ENCODE results near the gene ZBTB20.

GRCh38 chr3:114953215-114953799 is 193.8 kb downstream of the ZBTB20 start:
- TF ChIP-seq POLR2AphosphoS5 (IDR thresholded peaks at IDR 0.05; ENCODE audit: low read depth, low read length) = no peak
- TF ChIP-seq, protein P1, sequence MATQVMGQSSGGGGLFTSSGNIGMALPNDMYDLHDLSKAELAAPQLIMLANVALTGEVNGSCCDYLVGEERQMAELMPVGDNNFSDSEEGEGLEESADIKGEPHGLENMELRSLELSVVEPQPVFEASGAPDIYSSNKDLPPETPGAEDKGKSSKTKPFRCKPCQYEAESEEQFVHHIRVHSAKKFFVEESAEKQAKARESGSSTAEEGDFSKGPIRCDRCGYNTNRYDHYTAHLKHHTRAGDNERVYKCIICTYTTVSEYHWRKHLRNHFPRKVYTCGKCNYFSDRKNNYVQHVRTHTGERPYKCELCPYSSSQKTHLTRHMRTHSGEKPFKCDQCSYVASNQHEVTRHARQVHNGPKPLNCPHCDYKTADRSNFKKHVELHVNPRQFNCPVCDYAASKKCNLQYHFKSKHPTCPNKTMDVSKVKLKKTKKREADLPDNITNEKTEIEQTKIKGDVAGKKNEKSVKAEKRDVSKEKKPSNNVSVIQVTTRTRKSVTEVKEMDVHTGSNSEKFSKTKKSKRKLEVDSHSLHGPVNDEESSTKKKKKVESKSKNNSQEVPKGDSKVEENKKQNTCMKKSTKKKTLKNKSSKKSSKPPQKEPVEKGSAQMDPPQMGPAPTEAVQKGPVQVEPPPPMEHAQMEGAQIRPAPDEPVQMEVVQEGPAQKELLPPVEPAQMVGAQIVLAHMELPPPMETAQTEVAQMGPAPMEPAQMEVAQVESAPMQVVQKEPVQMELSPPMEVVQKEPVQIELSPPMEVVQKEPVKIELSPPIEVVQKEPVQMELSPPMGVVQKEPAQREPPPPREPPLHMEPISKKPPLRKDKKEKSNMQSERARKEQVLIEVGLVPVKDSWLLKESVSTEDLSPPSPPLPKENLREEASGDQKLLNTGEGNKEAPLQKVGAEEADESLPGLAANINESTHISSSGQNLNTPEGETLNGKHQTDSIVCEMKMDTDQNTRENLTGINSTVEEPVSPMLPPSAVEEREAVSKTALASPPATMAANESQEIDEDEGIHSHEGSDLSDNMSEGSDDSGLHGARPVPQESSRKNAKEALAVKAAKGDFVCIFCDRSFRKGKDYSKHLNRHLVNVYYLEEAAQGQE (IDR thresholded peaks at IDR 0.05; ENCODE audit: insufficient read depth in 1 of 2, low read depth in 2 of 2, low read length in 2 of 2) = no peak
- TF ChIP-seq TAF1 (IDR thresholded peaks at IDR 0.05; ENCODE audit: borderline replicate concordance, insufficient read depth, low read length) = no peak
